Smooth muscle cell (in vitro differentiated cells): ENCODE measurements around the gene EYA2. TPM values are rescaled to one million over a fixed set of nuclear protein-coding genes. Genes with fewer than 3 reads are reported as not detected.

Experiments
- DNase-seq: peaks from one replicate; lab custom pipeline; 2025; ENCODE audit not compliant: unreplicated experiment; lab: John Stamatoyannopoulos, UW
- H2AFZ ChIP-seq: fragments of 200-600 bp; sonication (generic); 2 replicates; pipeline ENCODE4 v1.6.0; 2016; ENCODE audit warnings: antibody characterized with exemption, low read depth, mild to moderate bottlenecking
- H3F3A ChIP-seq: fragments of 200-600 bp; sonication (generic); 2 replicates; pipeline ENCODE4 v1.6.0; 2017; ENCODE audit warnings: antibody characterized with exemption, low read depth
- H3K27ac ChIP-seq: fragments of 200-600 bp; sonication (generic); 2 replicates; pipeline ENCODE4 v1.5.1; 2016; ENCODE audit warnings: low read depth, mild to moderate bottlenecking
- H3K27me3 ChIP-seq: fragments of 200-600 bp; sonication (generic); 2 replicates; pipeline ENCODE4 v1.6.1; 2016; ENCODE audit warnings: low read depth, mild to moderate bottlenecking
- H3K36me3 ChIP-seq: fragments of 200-600 bp; sonication (generic); 2 replicates; pipeline ENCODE4 v1.5.1; 2016; ENCODE audit warnings: low read depth
- H3K4me1 ChIP-seq: fragments of 200-600 bp; sonication (generic); 2 replicates; pipeline ENCODE4 v1.5.1; 2016; ENCODE audit warnings: low read depth
- H3K4me2 ChIP-seq: fragments of 200-600 bp; sonication (generic); 2 replicates; pipeline ENCODE4 v1.6.0; 2016; ENCODE audit warnings: mild to moderate bottlenecking
- H3K4me3 ChIP-seq: fragments of 200-600 bp; sonication (generic); 2 replicates; pipeline ENCODE4 v1.5.1; 2016; ENCODE audit warnings: mild to moderate bottlenecking
- H3K79me2 ChIP-seq: fragments of 200-600 bp; sonication (generic); 2 replicates; pipeline ENCODE4 v1.6.0; 2016; ENCODE audit warnings: low read depth, mild to moderate bottlenecking
- H3K9ac ChIP-seq: fragments of 200-600 bp; sonication (generic); 2 replicates; pipeline ENCODE4 v1.6.0; 2016; ENCODE audit warnings: low read depth
- H3K9me3 ChIP-seq: fragments of 200-600 bp; sonication (generic); replicated peaks from 2 replicates; pipeline ENCODE4 v1.5.1; 2016; ENCODE audit warnings: low read depth
- H4K20me1 ChIP-seq: fragments of 200-600 bp; sonication (generic); 2 replicates; pipeline ENCODE4 v1.6.0; 2016; ENCODE audit warnings: low read depth
- WGBS: methylation state at CpG from one replicate; pipeline ENCODE4 v1.1.7; 2016; ENCODE audit warnings: low lambda C conversion rate; 5-methylcytosine and 5-hydroxymethylcytosine counted together
- polyA plus RNA-seq: library from polyadenylated mRNA; unstranded; fragments of >200 nt; fragmentation: Nextera tagmentation; extraction: Ambion mirVana; gene quantifications from 2 replicates; pipeline ENCODE4 v1.2.1, GENCODE V29; 2016
- total RNA-seq: library from RNA; depleted of rRNA; stranded (reverse); fragments of >200 nt; gene quantifications from 2 replicates; pipeline ENCODE4 v1.2.3, GENCODE V29; 2014
- TF ChIP-seq, protein P1 (sequence below): fragments of 200-600 bp; sonication (generic); IDR thresholded peaks from 2 replicates; pipeline ENCODE4 v1.5.1; 2017; ENCODE audit warnings: borderline replicate concordance, mild to moderate bottlenecking, antibody characterized with exemption; ENCODE audit not compliant: insufficient read depth, poor library complexity, severe bottlenecking

EYA2 gene
- total and polyA plus RNA-seq, 2 experiments from 2014 or later, result 0.98 to 1.3 TPM

- no peak overlapping the region for H3K4me2 ChIP-seq
- H3K27me3 ChIP-seq, result no peaks in the 10 kb centered on the region
- H3K36me3 ChIP-seq, result no peaks in the 10 kb centered on the region
- peaks cover 9% of the 10 kb centered on the region for H3K4me1 ChIP-seq
- 70% methylated on average over 5 of the region's 5 CpGs for WGBS
- DNase-seq, result no peak
- H2AFZ ChIP-seq, result no peak overlapping the region
- H3K9me3 ChIP-seq, result no peaks in the 10 kb centered on the region
- no peaks in the 10 kb centered on the region for H3K79me2 ChIP-seq
- TF ChIP-seq, protein P1, sequence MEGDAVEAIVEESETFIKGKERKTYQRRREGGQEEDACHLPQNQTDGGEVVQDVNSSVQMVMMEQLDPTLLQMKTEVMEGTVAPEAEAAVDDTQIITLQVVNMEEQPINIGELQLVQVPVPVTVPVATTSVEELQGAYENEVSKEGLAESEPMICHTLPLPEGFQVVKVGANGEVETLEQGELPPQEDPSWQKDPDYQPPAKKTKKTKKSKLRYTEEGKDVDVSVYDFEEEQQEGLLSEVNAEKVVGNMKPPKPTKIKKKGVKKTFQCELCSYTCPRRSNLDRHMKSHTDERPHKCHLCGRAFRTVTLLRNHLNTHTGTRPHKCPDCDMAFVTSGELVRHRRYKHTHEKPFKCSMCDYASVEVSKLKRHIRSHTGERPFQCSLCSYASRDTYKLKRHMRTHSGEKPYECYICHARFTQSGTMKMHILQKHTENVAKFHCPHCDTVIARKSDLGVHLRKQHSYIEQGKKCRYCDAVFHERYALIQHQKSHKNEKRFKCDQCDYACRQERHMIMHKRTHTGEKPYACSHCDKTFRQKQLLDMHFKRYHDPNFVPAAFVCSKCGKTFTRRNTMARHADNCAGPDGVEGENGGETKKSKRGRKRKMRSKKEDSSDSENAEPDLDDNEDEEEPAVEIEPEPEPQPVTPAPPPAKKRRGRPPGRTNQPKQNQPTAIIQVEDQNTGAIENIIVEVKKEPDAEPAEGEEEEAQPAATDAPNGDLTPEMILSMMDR, result no peak
- no peak overlapping the region for H3K27ac ChIP-seq
- no peak overlapping the region for H3K4me3 ChIP-seq
- no peaks in the 10 kb centered on the region for H4K20me1 ChIP-seq
- no peaks in the 10 kb centered on the region for H3F3A ChIP-seq
- H3K9ac ChIP-seq, result no peak overlapping the region
These were observed 245.4 kb downstream of the EYA2 start for GRCh38 chr20:47139934-47140535.

DNA sequence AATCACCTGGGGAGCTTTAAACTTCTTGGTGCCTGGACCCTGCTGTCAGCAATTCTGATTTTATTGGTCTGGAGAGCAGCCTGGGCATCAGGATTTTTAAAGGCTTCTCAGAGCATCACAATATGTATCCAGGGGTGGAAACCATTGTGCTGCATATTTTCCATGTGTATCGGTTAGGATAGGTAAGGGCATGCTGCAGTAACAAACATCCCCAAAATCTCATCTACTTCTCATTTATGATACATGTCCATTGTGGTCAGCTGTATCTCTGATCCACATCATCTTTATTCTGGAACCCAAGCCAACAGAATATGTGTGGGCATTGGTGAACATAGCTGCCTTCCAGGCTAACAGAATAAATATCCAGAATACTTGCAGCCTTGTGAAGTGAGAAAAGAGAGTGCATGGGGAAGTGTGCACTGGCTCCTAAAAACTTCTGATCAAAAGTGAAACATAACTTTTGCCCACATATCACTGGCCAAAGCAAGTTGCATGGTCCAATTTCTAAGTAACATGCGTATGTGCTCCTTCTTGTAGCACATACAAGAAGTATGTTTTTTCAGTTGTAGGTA is 246.8 kb downstream of the EYA2 start:
- H2AFZ ChIP-seq, result no peak overlapping the region
- H3K27ac ChIP-seq, result no peak overlapping the region
- no peak overlapping the region for H3K4me2 ChIP-seq
- 94% methylated on average over 2 of the region's 2 CpGs for WGBS
- no peaks in the 10 kb centered on the region for H3K36me3 ChIP-seq
- no peak overlapping the region for H3K9ac ChIP-seq
- H3K27me3 ChIP-seq, result no peaks in the 10 kb centered on the region
- H3F3A ChIP-seq, result no peaks in the 10 kb centered on the region
- DNase-seq, result no peak
- H3K4me1 ChIP-seq, result peaks cover 9% of the 10 kb centered on the region
- H3K9me3 ChIP-seq, result no peaks in the 10 kb centered on the region
- TF ChIP-seq, protein P1, result no peak
- H3K79me2 ChIP-seq, result no peaks in the 10 kb centered on the region
- no peaks in the 10 kb centered on the region for H4K20me1 ChIP-seq
- no peak overlapping the region for H3K4me3 ChIP-seq

DNA sequence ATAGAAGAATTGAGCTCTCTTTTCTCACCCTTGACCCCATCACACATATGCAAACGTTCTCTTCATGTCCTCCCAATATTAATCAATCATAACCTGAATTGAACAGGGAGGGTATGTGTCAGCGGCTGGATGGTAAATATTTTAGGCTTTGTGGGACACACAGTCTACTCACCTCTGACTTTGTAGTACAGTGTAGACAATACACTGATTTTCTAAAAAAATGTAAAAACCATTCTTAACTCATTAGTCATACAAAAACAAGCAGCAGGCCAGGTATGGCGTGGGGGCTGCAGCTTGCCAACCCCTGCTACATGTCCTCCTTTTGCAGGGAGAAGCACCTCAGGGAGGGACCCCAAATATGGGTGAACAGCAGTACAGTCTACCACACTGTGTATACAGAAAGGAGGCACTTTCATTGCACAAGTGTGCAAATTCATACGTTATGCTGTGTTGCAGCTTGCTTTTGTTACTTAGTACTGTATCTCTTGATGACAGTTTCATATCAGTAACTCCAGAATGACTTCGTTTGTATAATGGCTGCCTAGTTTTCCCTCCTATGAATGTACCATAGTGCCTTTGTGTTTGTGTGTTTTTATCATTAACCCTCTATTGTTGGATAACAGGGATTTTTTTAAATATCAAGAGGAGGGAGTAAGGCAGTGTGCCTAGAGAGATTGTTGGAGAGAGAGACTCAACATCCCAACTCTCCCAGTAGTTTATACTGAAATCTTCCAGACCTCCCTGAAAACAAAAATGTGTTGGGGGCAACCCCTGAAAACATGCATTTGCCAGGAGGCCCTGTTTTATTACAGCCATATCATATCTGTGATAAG is 247.5 kb downstream of the EYA2 start:
- Histone ChIP-seq H2AFZ (peak overlapping the region; percentile 24), H3K9ac (no peak overlapping the region), H3K4me1 (peaks cover 3% of the 10 kb centered on the region), H3K79me2 (no peaks in the 10 kb centered on the region), H3K9me3 (no peaks in the 10 kb centered on the region), H3F3A (no peaks in the 10 kb centered on the region), H3K4me2 (no peak overlapping the region), H3K27me3 (no peaks in the 10 kb centered on the region), H3K4me3 (no peak overlapping the region), H3K36me3 (no peaks in the 10 kb centered on the region), H4K20me1 (no peaks in the 10 kb centered on the region), H3K27ac (no peak overlapping the region)
- 55% methylated on average over 5 of the region's 5 CpGs for WGBS
- TF ChIP-seq, protein P1, result no peak
- DNase-seq, result no peak
